ENCODE data around the gene CCDC88C. TPM values are rescaled to one million over a fixed set of nuclear protein-coding genes. Genes with fewer than 3 reads are reported as not detected.

Gene CCDC88C
- total RNA-seq, 2 donors from 2014 or later = 32.5 to 54.4 TPM

DNA sequence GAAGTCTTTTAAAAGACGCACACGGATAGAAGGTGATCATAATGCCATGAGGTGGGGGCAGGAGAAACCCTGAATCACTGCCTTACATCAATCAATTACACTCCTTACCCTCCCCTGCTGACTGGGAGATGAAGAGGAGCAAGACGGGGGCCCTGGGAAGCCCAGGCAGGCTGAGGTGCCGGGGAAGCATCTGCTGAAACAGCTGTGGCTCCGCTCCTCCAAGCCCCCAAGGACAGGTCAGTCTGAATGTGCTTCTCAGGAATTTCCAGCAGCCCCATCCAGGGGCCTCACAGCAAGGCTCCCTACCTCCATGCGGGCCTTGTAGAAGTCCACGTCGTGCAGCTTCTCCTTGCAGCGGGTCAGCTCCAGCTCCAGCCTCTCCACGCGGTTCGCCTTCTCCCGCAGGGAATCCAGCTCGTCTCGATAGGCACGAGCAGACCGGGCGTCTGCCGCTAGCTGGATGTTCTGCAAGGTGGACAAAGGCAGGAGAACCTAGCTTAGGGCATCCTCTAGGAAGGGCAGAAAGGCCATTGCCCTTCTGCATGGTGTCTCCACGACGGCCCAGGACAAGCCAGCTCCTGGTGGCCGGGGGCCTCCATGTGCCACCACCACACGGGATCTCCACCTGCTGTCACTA is 79.8 kb downstream of the CCDC88C start:
- H3K4me3 ChIP-seq = no peak overlapping the region
- H3K4me1 ChIP-seq (replicated peaks) = no peaks in the 10 kb centered on the region
- TF ChIP-seq POLR2A (IDR thresholded peaks at IDR 0.05) (no peak), POLR2AphosphoS5 (IDR thresholded peaks at IDR 0.05) (no peak), CTCF (IDR thresholded peaks at IDR 0.05) (no peak)
- H3K27me3 ChIP-seq (replicated peaks; ENCODE audit: insufficient read depth) = no peaks in the 10 kb centered on the region
- H3K27ac ChIP-seq = no peak overlapping the region
- H3K9me3 ChIP-seq = no peaks in the 10 kb centered on the region
- WGBS = 88% methylated on average over 23 of the region's 23 CpGs
- DNase-seq (ENCODE audit: low spot score) = no peak
- intact Hi-C loops (cut with DNase I) = no loop called here
- no peaks in the 10 kb centered on the region for H3K36me3 ChIP-seq

DNA sequence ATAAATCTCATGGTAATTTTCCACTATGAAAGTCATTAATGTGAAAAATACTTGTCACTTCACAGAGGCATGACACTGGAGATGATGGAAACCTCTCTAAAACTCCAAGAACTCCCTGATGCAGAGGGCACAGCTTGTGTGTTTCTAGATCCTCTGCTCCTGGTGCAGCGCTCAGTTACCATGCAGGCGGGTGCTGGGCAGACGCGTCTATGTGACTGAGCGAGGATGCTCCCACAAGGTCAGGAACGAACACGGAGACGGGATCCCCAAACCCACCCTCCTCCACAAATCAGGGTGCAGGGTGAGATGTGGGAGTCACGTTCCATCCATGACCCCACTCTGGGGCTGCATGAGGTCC is 81.5 kb downstream of the CCDC88C start:
- H3K27ac ChIP-seq = no peak overlapping the region
- intact Hi-C loops (cut with DNase I) = no loop called here
- H3K36me3 ChIP-seq = no peaks in the 10 kb centered on the region
- WGBS = 96% methylated on average over 9 of the region's 9 CpGs
- H3K27me3 ChIP-seq (replicated peaks; ENCODE audit: insufficient read depth) = no peaks in the 10 kb centered on the region
- no peak overlapping the region for H3K4me3 ChIP-seq
- no peaks in the 10 kb centered on the region for H3K9me3 ChIP-seq
- no peak for DNase-seq (ENCODE audit: low spot score)
- TF ChIP-seq CTCF (IDR thresholded peaks at IDR 0.05) (no peak), POLR2A (IDR thresholded peaks at IDR 0.05) (no peak), POLR2AphosphoS5 (IDR thresholded peaks at IDR 0.05) (no peak)
- H3K4me1 ChIP-seq (replicated peaks) = no peaks in the 10 kb centered on the region

DNA sequence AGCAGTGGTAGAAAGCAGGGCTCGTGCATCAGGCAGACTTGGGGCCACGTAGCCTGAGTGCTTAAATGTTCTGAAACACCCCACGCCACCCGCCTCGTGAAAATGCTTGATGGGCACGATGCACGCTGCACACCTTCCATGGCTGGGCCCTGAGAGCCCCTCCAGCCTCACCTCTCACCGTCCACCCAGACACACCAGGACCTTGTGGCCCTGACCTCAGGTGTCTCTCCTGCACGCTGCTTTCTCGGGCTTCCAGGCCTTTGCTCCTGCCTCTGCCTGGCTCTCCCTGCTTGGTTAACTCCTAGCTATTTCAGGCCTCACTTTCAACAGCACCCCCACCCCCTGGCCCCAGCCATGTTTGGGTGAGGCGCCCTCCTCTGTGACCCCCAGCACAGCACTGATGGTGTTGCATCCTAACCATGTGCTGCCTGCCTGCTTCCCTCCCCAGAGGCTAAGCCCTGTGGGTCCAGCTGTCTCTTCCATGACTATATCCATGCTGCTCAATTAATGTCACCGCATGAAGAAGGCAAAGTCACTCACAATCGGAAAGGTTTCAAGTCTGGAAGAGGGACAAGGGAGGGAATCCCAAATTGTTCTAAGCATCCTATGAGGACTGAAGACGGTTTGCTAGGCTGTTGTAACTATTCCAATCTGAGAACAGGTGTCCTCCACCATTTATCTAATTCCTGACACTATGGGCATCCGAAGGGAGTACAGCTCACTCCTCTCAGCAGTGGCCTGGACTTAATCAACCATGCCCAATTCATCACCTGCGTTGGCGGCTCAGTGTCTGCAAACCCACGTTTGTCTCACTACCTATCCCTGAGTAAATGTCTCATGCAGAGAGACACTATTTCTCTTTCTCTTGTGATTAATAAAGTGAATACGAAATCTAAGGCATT is 82.2 kb downstream of the CCDC88C start:
- Histone ChIP-seq H3K4me3 (no peak overlapping the region), H3K9me3 (no peaks in the 10 kb centered on the region), H3K36me3 (no peaks in the 10 kb centered on the region), H3K4me1 (replicated peaks) (no peaks in the 10 kb centered on the region), H3K27ac (no peak overlapping the region), H3K27me3 (replicated peaks; ENCODE audit: insufficient read depth) (no peaks in the 10 kb centered on the region)
- no peak for TF ChIP-seq CTCF (IDR thresholded peaks at IDR 0.05)
- no peak for DNase-seq (ENCODE audit: low spot score)
- WGBS = 89% methylated on average over 19 of the region's 19 CpGs
- intact Hi-C loops (cut with DNase I) = no loop called here

GRCh38 chr14:91333650-91334039 is 84.0 kb downstream of the CCDC88C start:
- Histone ChIP-seq H3K27me3 (replicated peaks; ENCODE audit: insufficient read depth) (no peaks in the 10 kb centered on the region), H3K36me3 (no peaks in the 10 kb centered on the region), H3K4me3 (no peak overlapping the region), H3K9me3 (no peaks in the 10 kb centered on the region), H3K4me1 (replicated peaks) (no peaks in the 10 kb centered on the region), H3K27ac (no peak overlapping the region)
- intact Hi-C loops (cut with DNase I) = no loop called here
- 95% methylated on average over 3 of the region's 3 CpGs for WGBS
- TF ChIP-seq POLR2AphosphoS5 (IDR thresholded peaks at IDR 0.05) = no peak
- no peak for TF ChIP-seq POLR2A (IDR thresholded peaks at IDR 0.05)
- TF ChIP-seq CTCF (IDR thresholded peaks at IDR 0.05) = no peak
- no peak for DNase-seq (ENCODE audit: low spot score)

All from prostate gland (tissue), 2 donors.